ENCODE measurements around the gene CIITA. TPM values are rescaled to one million over a fixed set of nuclear protein-coding genes. Genes with fewer than 3 reads are reported as not detected.

The CIITA gene
- total RNA-seq, 2 donors from 2014 or later, result 3.2 to 3.4 TPM

DNA sequence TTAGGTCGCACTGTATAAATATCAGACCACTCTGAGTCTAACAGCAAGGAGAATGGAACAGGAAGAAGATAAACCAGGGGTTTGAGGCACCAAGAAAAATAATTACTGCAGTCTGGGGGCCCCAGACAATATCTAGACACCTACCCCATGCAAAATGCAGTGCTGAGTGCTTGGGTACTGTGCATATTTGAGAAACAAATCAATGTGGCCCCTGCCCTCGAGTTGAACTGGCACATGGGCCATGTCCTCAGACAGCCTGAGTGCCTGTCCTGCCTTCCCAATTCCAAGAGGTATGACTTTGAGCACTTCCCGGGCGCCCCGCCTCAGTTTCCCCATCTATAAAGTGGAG is 6.2 kb upstream of the CIITA start:
- Histone ChIP-seq H3K27ac (no peak overlapping the region), H3K36me3 (no peaks in the 10 kb centered on the region), H3K4me3 (no peak overlapping the region), H3K4me1 (peaks cover 0 to 32% of the 10 kb centered on the region in 2 donors), H3K9me3 (no peaks in the 10 kb centered on the region), H3K27me3 (no peaks in the 10 kb centered on the region)
- no peak for DNase-seq (ENCODE audit: low spot score)
- TF ChIP-seq, protein P1, sequence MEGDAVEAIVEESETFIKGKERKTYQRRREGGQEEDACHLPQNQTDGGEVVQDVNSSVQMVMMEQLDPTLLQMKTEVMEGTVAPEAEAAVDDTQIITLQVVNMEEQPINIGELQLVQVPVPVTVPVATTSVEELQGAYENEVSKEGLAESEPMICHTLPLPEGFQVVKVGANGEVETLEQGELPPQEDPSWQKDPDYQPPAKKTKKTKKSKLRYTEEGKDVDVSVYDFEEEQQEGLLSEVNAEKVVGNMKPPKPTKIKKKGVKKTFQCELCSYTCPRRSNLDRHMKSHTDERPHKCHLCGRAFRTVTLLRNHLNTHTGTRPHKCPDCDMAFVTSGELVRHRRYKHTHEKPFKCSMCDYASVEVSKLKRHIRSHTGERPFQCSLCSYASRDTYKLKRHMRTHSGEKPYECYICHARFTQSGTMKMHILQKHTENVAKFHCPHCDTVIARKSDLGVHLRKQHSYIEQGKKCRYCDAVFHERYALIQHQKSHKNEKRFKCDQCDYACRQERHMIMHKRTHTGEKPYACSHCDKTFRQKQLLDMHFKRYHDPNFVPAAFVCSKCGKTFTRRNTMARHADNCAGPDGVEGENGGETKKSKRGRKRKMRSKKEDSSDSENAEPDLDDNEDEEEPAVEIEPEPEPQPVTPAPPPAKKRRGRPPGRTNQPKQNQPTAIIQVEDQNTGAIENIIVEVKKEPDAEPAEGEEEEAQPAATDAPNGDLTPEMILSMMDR (IDR thresholded peaks at IDR 0.05), result no peak

DNA sequence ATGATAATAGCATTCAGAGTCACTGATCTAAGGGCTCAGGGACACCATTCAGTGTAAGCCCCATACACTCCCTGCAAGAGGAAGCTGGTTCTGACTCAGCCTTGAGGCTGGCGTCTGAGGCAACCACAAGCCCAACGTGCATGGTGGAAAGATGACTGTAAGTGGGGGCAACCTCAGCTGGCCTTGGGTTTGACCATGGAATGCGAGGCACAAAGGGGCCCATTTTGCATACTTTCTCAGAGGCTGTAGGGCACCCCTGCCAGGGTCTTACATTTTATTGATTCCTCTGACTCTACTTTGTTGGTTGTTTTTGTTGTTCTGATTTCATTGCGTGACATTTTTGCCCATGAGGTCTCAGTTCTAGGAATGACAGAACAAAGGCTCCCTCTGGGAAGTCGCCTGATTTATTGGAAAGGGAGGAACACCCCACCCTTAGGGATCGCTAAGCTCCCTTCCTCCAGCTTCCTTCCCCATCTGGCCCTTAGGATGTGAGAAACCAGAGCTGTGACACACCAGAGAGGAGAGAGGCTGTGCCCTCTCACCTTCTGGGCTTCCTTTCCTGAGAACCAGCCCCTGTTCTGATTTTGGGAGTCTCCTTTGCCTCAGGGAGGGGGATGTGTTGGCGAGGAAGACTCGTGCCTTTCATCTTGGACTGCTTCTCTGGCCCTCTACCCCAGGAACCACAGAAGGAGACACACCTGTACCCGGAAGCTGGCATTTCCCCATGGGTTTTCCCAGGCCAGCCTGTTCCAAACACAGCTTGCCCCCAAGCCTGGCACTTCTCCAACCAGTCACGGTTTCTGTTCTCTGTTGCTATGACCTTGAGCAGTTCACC is 5.6 kb upstream of the CIITA start:
- H3K27ac ChIP-seq, result peak overlapping the region; percentile 27 to 46
- H3K4me3 ChIP-seq, result no peak overlapping the region
- DNase-seq (ENCODE audit: low spot score), result no peak
- H3K27me3 ChIP-seq, result no peaks in the 10 kb centered on the region
- TF ChIP-seq, protein P1 (IDR thresholded peaks at IDR 0.05), result no peak
- H3K9me3 ChIP-seq, result no peaks in the 10 kb centered on the region
- H3K4me1 ChIP-seq, result peaks cover 0 to 32% of the 10 kb centered on the region in 2 donors
- H3K36me3 ChIP-seq, result no peaks in the 10 kb centered on the region

DNA sequence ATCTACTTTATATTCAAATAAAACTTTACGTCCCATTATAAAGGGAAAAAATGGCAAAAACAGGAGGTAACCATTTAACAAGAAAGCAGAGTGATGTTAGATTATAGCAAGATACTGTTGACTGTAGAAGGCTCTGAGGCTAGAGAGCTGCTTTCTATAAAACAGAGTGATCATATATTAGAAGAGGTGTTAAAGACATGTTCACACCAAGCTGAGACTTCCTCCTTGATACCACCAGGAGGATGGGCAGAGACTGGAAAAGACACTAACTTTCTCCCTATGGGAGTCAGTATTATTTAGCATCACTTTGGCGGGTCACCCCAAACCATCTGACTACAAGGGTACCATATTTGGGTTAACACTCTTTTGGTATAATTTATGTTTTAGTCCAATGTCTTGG is 687 bp upstream of the CIITA start:
- no peaks in the 10 kb centered on the region for H3K36me3 ChIP-seq
- H3K4me3 ChIP-seq, result no peak overlapping the region
- no peaks in the 10 kb centered on the region for H3K9me3 ChIP-seq
- H3K27ac ChIP-seq, result no peak overlapping the region
- H3K4me1 ChIP-seq, result peaks cover 0 to 27% of the 10 kb centered on the region in 2 donors
- no peaks in the 10 kb centered on the region for H3K27me3 ChIP-seq
- no peak for DNase-seq (ENCODE audit: low spot score)
- TF ChIP-seq, protein P1 (IDR thresholded peaks at IDR 0.05), result no peak

DNA sequence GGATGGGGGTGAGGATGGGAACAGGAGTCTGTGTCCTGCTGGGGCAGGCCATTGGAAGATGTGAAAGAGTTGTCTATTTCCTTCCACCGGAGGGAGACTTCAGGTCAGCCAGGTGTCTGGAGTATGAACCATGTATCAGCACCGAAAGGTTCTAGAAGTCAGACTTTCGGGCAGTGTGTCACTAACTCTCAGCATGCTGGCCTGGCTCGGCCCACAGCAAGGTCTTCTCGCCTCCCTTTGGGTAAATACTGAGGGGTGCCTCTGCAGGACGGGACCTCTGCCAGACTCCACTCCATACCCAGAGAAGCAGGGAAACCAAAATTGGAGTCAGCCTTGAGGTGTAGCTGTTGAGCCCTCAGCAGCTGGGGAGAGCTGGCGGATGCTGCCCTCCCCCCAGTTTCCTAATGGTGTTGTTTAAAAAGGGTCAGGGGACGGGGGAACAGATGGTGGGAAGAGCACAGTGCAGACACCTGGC is 507 bp downstream of the CIITA start:
- peak overlapping the region in 1 of 2 donors; percentile 59 for H3K4me3 ChIP-seq
- H3K9me3 ChIP-seq, result no peaks in the 10 kb centered on the region
- TF ChIP-seq, protein P1 (IDR thresholded peaks at IDR 0.05), result no peak
- H3K36me3 ChIP-seq, result no peaks in the 10 kb centered on the region
- H3K27me3 ChIP-seq, result no peaks in the 10 kb centered on the region
- H3K4me1 ChIP-seq, result peaks cover 0 to 19% of the 10 kb centered on the region in 2 donors
- no peak for DNase-seq (ENCODE audit: low spot score)
- H3K27ac ChIP-seq, result peak overlapping the region in 1 of 2 donors; percentile 12

DNA sequence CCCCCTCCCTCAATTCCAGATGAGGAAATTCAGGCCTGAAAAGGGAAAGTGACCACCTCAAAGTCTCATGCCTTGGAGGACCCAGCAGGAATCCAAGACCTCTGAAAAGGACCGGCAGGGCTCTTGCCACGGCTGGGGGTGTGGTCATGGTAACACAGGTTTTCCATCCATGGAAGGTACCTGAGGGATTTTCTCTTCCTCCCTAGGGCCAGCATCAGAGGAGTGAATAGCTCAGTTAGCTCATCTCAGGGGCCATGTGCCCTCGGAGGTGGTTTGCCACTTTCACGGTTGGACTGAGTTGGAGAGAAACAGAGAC is 1.3 kb downstream of the CIITA start:
- TF ChIP-seq, protein P1 (IDR thresholded peaks at IDR 0.05), result no peak
- Histone ChIP-seq H3K4me3 (peak overlapping the region; percentile 39 to 59), H3K9me3 (no peaks in the 10 kb centered on the region), H3K27ac (peak overlapping the region in 1 of 2 donors; percentile 59), H3K27me3 (no peaks in the 10 kb centered on the region), H3K36me3 (no peaks in the 10 kb centered on the region), H3K4me1 (peaks cover 0 to 19% of the 10 kb centered on the region in 2 donors)
- DNase-seq (ENCODE audit: low spot score), result no peak
